Parathyroid adenoma (tissue), 2 donors: ENCODE measurements around the gene AIM2.
"Not testable (repeated sequence)": the region's sequence is repeated elsewhere in the genome, so short reads cannot be mapped to it uniquely, and the experiment has no call there.

Experiments used
- H2AFZ ChIP-seq: fragments of 300-600 bp; sonication (generic); one replicate; pipeline ENCODE4 v1.7.0; 2017; ENCODE audit warnings: antibody characterized with exemption, mild to moderate bottlenecking
- H3K27ac ChIP-seq: fragments of 300-600 bp; sonication (generic); one replicate; pipeline ENCODE4 v1.7.0; 2017
- H3K27me3 ChIP-seq: fragments of 300-600 bp; sonication (generic); one replicate; pipeline ENCODE4 v1.7.0; 2017; ENCODE audit warnings: low read length; ENCODE audit not compliant: control insufficient read depth, insufficient read depth
- H3K36me3 ChIP-seq: fragments of 300-600 bp; sonication (generic); one replicate; pipeline ENCODE4 v1.7.0; 2017; ENCODE audit warnings: low read length; ENCODE audit not compliant: control insufficient read depth, insufficient read depth
- H3K4me1 ChIP-seq: fragments of 300-600 bp; sonication (generic); one replicate; pipeline ENCODE4 v1.7.0; 2017; ENCODE audit warnings: control low read depth
- H3K4me2 ChIP-seq: fragments of 300-600 bp; sonication (generic); one replicate; pipeline ENCODE4 v1.7.0; 2017; ENCODE audit warnings: low read length
- H3K4me3 ChIP-seq: fragments of 300-600 bp; sonication (generic); one replicate; pipeline ENCODE4 v1.7.0; 2017; ENCODE audit warnings: low read depth, low read length
- H3K79me2 ChIP-seq: fragments of 300-600 bp; sonication (generic); one replicate; pipeline ENCODE4 v1.7.0; 2017; ENCODE audit warnings: control low read depth
- H3K9ac ChIP-seq: fragments of 300-600 bp; sonication (generic); one replicate; pipeline ENCODE4 v1.7.0; 2017; ENCODE audit warnings: mild to moderate bottlenecking
- H3K9me3 ChIP-seq: fragments of 300-600 bp; sonication (generic); one replicate; pipeline ENCODE4 v1.7.0; 2017; ENCODE audit warnings: low read length; ENCODE audit not compliant: control insufficient read depth
- TF ChIP-seq, protein P1 (sequence below): fragments of 300-600 bp; sonication (generic); IDR thresholded peaks from one replicate; pipeline ENCODE4 v1.7.0; 2017; ENCODE audit warnings: antibody characterized with exemption, mild to moderate bottlenecking
- donor health status: primary hyperparathyroidism.

Gene AIM2

DNA sequence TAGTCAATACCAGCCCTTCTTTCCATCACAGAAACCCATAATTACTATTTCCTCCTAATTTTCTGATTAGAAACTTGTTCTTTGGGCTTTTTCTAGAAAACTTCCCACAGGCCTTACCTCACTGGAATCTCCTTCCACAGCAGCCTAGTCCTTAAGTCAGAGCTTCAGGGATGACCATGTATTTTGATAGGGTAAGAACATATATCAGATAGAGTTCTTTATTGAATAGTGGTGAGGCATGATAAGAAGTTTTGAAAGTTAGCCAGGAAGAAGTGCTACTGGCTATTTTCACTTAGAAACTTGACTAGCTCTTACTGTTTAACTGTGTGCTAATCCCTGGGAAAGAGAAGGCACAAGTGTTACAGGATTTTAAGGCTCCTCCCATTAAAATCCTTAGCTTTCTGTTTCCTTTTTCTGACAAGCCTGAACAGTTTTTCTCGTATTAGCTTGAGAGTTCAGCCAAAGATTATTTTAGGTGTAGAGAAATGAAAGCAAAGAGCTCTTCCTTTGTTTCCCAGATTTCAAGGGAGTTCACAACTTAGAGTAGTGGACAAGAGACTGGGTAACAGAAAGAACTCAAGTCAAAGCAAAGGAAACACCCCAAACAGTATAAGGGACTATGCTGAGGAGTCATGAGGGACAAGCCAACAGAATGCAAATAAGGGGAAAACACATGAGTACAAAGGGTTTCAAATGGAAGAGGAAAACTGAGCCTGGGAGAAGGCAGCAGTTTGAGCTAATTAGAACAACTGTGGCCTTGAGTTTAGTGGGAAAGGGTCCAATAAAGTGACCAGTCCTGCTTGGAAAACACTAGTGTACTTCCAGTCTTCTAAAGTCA, 37.2 kb upstream of the AIM2 start:
- H3K9ac ChIP-seq = no peak overlapping the region
- TF ChIP-seq, protein P1, sequence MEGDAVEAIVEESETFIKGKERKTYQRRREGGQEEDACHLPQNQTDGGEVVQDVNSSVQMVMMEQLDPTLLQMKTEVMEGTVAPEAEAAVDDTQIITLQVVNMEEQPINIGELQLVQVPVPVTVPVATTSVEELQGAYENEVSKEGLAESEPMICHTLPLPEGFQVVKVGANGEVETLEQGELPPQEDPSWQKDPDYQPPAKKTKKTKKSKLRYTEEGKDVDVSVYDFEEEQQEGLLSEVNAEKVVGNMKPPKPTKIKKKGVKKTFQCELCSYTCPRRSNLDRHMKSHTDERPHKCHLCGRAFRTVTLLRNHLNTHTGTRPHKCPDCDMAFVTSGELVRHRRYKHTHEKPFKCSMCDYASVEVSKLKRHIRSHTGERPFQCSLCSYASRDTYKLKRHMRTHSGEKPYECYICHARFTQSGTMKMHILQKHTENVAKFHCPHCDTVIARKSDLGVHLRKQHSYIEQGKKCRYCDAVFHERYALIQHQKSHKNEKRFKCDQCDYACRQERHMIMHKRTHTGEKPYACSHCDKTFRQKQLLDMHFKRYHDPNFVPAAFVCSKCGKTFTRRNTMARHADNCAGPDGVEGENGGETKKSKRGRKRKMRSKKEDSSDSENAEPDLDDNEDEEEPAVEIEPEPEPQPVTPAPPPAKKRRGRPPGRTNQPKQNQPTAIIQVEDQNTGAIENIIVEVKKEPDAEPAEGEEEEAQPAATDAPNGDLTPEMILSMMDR = no peak
- H3K9me3 ChIP-seq = no peaks in the 10 kb centered on the region
- no peaks in the 10 kb centered on the region for H3K27me3 ChIP-seq
- no peaks in the 10 kb centered on the region for H3K36me3 ChIP-seq
- no peak overlapping the region for H2AFZ ChIP-seq
- H3K27ac ChIP-seq = peak overlapping the region; percentile 47
- no peak overlapping the region for H3K4me2 ChIP-seq
- H3K79me2 ChIP-seq = no peaks in the 10 kb centered on the region
- H3K4me3 ChIP-seq = no peak overlapping the region
- no peaks in the 10 kb centered on the region for H3K4me1 ChIP-seq

DNA sequence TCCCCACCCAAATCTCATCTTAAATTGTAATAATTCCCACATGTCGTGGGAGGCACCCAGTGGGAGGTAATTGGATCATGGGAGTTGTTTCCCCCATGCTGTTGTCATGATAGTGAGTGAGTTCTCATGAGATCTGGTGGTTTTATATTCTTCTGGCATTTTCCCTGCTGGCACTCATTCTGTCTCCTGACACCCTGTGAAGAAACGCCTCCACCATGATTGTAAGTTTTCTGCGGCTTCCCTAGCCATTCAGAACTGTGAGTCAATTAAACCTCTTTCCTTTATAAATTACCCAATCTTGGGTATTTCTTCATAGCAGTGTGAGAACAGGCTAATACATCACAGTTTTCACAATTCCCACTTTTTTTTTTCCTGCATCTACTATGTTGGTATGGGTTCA, 26.5 kb upstream of the AIM2 start:
- H3K9ac ChIP-seq, H3K4me1 ChIP-seq, H3K36me3 ChIP-seq, H3K9me3 ChIP-seq, H3K4me2 ChIP-seq, H3K79me2 ChIP-seq, H2AFZ ChIP-seq, H3K4me3 ChIP-seq, H3K27me3 ChIP-seq, H3K27ac ChIP-seq: not testable (repeated sequence)

DNA sequence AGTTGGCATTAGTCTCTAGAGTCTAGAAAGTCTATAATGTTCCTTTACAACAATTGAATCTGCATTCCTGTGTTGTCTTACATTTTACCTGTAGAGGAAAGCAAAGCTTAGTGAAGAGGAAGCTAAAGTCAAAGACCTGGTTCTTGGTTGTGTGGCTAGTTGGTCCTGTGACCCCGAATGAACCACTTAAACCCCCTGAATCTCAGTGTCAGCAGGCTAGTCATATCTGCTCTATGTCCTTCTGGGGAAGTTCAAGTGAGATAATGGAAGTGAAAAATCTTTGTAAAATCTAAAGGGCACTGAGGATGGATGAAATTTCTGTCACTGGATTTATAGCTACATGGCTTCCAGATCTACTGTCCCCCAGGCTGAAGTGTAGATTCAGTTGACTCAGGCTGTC, 24.0 kb upstream of the AIM2 start:
- Histone ChIP-seq H3K36me3 (no peaks in the 10 kb centered on the region), H3K9ac (no peak overlapping the region), H3K4me3 (no peak overlapping the region), H3K79me2 (no peaks in the 10 kb centered on the region), H3K27me3 (no peaks in the 10 kb centered on the region), H3K4me1 (no peaks in the 10 kb centered on the region), H3K9me3 (no peaks in the 10 kb centered on the region), H3K4me2 (no peak overlapping the region), H3K27ac (no peak overlapping the region), H2AFZ (no peak overlapping the region)
- TF ChIP-seq, protein P1 = no peak

DNA sequence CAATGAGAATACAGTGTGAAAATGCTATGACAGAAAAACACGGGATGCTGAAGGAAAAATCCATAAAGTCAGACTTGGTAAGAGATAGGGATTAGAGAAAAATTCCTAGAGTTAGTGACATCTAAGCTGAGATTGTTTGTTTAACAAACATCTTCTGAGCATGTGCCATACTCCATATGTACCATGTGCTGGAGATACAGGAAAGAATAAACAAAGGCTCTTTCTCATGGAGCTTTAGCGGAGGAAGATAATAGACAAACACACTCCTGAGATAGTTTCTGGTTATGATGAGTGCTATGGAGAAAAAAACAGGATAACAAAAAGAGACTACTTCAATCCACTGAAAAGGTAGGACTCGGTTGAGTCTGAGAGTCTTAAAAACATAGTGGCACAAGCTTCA, 22.0 kb upstream of the AIM2 start:
- no peaks in the 10 kb centered on the region for H3K27me3 ChIP-seq
- no peaks in the 10 kb centered on the region for H3K36me3 ChIP-seq
- no peaks in the 10 kb centered on the region for H3K9me3 ChIP-seq
- no peak overlapping the region for H3K4me2 ChIP-seq
- TF ChIP-seq, protein P1 = no peak
- H3K79me2 ChIP-seq = no peaks in the 10 kb centered on the region
- H2AFZ ChIP-seq = no peak overlapping the region
- no peak overlapping the region for H3K9ac ChIP-seq
- no peak overlapping the region for H3K4me3 ChIP-seq
- no peak overlapping the region for H3K27ac ChIP-seq
- no peaks in the 10 kb centered on the region for H3K4me1 ChIP-seq

DNA sequence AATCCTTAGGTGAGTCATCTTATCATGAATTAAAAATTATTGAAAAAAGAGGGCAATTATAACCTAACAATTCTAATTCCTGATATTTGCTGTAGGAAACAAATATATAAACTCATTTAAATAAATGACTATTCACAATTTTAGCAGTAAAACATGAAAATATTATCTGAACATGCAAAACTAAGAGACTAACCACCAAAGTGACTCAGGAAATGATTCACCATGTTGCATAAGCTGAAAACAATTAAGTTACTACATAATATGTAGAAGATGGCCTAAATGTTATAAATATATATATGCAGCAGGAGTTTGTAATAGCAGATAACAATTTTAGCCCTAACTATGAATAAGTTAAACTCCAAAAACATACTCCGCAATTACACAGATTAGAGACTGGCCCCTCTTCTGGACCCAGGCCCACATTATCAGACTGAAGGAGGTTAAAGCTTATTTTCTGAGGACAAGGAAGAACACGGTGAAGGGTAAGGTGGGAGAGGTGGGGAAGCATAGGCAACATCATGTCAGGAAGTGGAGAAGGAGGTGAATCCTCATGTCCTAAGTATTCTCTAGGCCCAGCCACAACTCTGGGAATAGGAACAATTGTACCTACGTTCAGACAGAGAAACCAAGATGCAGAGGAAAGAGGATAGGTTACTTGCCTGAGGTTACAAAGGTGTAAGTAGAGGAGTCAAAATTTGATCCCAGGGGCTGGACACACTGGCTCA, 15.6 kb upstream of the AIM2 start:
- Histone ChIP-seq H3K9ac (no peak overlapping the region), H3K27ac (no peak overlapping the region), H3K9me3 (no peaks in the 10 kb centered on the region), H3K4me1 (no peaks in the 10 kb centered on the region), H2AFZ (no peak overlapping the region), H3K4me2 (no peak overlapping the region), H3K27me3 (no peaks in the 10 kb centered on the region), H3K4me3 (no peak overlapping the region), H3K36me3 (no peaks in the 10 kb centered on the region), H3K79me2 (no peaks in the 10 kb centered on the region)
- TF ChIP-seq, protein P1 = no peak
